Measurements from ENCODE around the gene CCDC170. TPM values are rescaled to one million over a fixed set of nuclear protein-coding genes. Genes with fewer than 3 reads are reported as not detected.

The CCDC170 gene
- total and polyA plus RNA-seq, 4 donors = 2.4 to 24.1 (median 13.2) TPM

- TF ChIP-seq, protein P1, sequence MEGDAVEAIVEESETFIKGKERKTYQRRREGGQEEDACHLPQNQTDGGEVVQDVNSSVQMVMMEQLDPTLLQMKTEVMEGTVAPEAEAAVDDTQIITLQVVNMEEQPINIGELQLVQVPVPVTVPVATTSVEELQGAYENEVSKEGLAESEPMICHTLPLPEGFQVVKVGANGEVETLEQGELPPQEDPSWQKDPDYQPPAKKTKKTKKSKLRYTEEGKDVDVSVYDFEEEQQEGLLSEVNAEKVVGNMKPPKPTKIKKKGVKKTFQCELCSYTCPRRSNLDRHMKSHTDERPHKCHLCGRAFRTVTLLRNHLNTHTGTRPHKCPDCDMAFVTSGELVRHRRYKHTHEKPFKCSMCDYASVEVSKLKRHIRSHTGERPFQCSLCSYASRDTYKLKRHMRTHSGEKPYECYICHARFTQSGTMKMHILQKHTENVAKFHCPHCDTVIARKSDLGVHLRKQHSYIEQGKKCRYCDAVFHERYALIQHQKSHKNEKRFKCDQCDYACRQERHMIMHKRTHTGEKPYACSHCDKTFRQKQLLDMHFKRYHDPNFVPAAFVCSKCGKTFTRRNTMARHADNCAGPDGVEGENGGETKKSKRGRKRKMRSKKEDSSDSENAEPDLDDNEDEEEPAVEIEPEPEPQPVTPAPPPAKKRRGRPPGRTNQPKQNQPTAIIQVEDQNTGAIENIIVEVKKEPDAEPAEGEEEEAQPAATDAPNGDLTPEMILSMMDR (IDR thresholded peaks at IDR 0.05; ENCODE audit: control extremely low read depth, extremely low read depth) = no peak
- no peak overlapping the region for H3K9ac ChIP-seq (ENCODE audit: insufficient read depth in 1 of 2, low read length in 2 of 2)
- no peaks in the 10 kb centered on the region for H3K9me3 ChIP-seq (ENCODE audit: control insufficient read depth in 4 of 4, insufficient read depth in 3 of 4, low read length in 3 of 4)
- DNase-seq = no peak
- no peak for ATAC-seq (ENCODE audit: insufficient read depth, low FRiP score)
- no peak overlapping the region for H3K27ac ChIP-seq (ENCODE audit: low read depth in 1 of 2, low read length in 1 of 2)
- H3K36me3 ChIP-seq (ENCODE audit: control insufficient read depth in 4 of 4, insufficient read depth in 4 of 4, low read length in 4 of 4) = no peaks in the 10 kb centered on the region
- H3K27me3 ChIP-seq (ENCODE audit: control insufficient read depth in 3 of 3, insufficient read depth in 3 of 3, low read length in 2 of 3) = peaks cover 0 to 2% (median 0%) of the 10 kb centered on the region in 3 donors
- 51 to 77% methylated on average over 4 of the region's 4 CpGs for WGBS, 2 donors
- no peaks in the 10 kb centered on the region for H3K4me1 ChIP-seq (ENCODE audit: control insufficient read depth in 5 of 5, insufficient read depth in 5 of 5, low read length in 5 of 5)
- no peak overlapping the region for H3K4me3 ChIP-seq
Measured at GRCh38 chr6:151661928-151662327, 168.1 kb downstream of the CCDC170 start.

DNA sequence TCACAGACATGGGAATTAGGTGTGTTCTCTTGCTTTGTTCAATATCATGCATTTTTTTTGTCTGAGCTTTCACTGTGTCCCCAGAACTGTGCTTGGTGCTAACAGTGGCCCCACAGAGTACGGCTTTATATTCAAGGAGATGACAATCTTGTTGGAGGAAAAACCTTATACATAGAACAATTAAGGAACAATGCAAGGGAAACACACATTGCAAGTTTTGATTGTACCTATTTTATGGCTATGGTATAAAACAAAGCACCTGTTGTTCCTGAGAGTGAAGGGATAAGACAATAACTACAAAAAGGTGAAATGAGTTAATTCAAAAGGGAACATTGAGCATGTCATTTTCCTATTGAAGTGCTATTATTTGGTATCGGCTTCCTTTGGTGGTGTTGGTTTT, 169.7 kb downstream of the CCDC170 start:
- Histone ChIP-seq H3K27me3 (ENCODE audit: control insufficient read depth in 3 of 3, insufficient read depth in 3 of 3, low read length in 2 of 3) (peaks cover 0 to 2% (median 0%) of the 10 kb centered on the region in 3 donors), H3K9ac (ENCODE audit: insufficient read depth in 1 of 2, low read length in 2 of 2) (no peak overlapping the region), H3K27ac (ENCODE audit: low read depth in 1 of 2, low read length in 1 of 2) (no peak overlapping the region), H3K4me3 (no peak overlapping the region), H3K36me3 (ENCODE audit: control insufficient read depth in 4 of 4, insufficient read depth in 4 of 4, low read length in 4 of 4) (no peaks in the 10 kb centered on the region), H3K9me3 (ENCODE audit: control insufficient read depth in 4 of 4, insufficient read depth in 3 of 4, low read length in 3 of 4) (no peaks in the 10 kb centered on the region), H3K4me1 (ENCODE audit: control insufficient read depth in 5 of 5, insufficient read depth in 5 of 5, low read length in 5 of 5) (no peaks in the 10 kb centered on the region)
- ATAC-seq (ENCODE audit: insufficient read depth, low FRiP score) (no peak), DNase-seq (no peak)
- TF ChIP-seq, protein P1 (IDR thresholded peaks at IDR 0.05; ENCODE audit: control extremely low read depth, extremely low read depth) = no peak
- 90 to 93% methylated on average over 2 of the region's 2 CpGs for WGBS, 2 donors

DNA sequence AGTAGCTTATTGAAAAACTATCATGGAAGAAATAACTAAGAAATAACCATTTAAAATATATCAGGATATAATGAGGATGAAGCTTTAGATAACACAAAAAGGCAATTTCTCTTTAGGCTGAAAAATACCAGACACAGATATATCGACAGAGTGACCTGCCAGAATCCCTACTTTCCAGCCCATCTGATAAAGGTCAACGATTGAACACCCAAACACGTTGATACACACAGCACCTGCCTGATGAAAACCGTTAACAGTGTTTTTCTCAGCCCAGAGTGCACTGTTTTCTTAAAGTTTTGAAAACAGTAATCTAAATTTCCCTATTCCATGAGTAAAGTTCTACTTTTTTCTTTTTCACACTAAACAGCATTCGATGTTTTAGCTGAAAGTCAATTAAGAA, 170.6 kb downstream of the CCDC170 start:
- WGBS, 2 donors = 75 to 94% methylated on average over 5 of the region's 5 CpGs
- ATAC-seq (ENCODE audit: insufficient read depth, low FRiP score) (no peak), DNase-seq (no peak)

More for the DNA sequence above, 170.6 kb downstream of the CCDC170 start:
- Histone ChIP-seq H3K4me3 (no peak overlapping the region), H3K9ac (ENCODE audit: insufficient read depth in 1 of 2, low read length in 2 of 2) (no peak overlapping the region), H3K9me3 (ENCODE audit: control insufficient read depth in 4 of 4, insufficient read depth in 3 of 4, low read length in 3 of 4) (no peaks in the 10 kb centered on the region), H3K27me3 (ENCODE audit: control insufficient read depth in 3 of 3, insufficient read depth in 3 of 3, low read length in 2 of 3) (peaks cover 0 to 2% (median 0%) of the 10 kb centered on the region in 3 donors), H3K36me3 (ENCODE audit: control insufficient read depth in 4 of 4, insufficient read depth in 4 of 4, low read length in 4 of 4) (no peaks in the 10 kb centered on the region), H3K27ac (ENCODE audit: low read depth in 1 of 2, low read length in 1 of 2) (no peak overlapping the region), H3K4me1 (ENCODE audit: control insufficient read depth in 5 of 5, insufficient read depth in 5 of 5, low read length in 5 of 5) (peaks cover 0 to 2% (median 0%) of the 10 kb centered on the region in 5 donors)
- TF ChIP-seq, protein P1 (IDR thresholded peaks at IDR 0.05; ENCODE audit: control extremely low read depth, extremely low read depth) = no peak

All from lung (tissue), 12 donors.